ENCODE results near the gene MIB2.

The MIB2 gene

GRCh38 chr1:1598051-1598719, 17.1 kb upstream of the MIB2 start:
- DNase-seq (ENCODE audit: low read depth), result no peak

GRCh38 chr1:1598720-1599029, 16.6 kb upstream of the MIB2 start:
- no peak for DNase-seq (ENCODE audit: low read depth)

- DNase-seq (ENCODE audit: low read depth), result no peak
Measured at GRCh38 chr1:1599030-1599934, 16.0 kb upstream of the MIB2 start.

- DNase-seq (ENCODE audit: low read depth), result no peak
Measured at GRCh38 chr1:1599935-1600860, 15.1 kb upstream of the MIB2 start, which contains the start of gene FNDC10. Gene FNDC10 (minus strand): TSS chr1:1600135. CDS start chr1:1600015, 120 bp downstream.

- DNase-seq (ENCODE audit: low read depth), result no peak
Measured at GRCh38 chr1:1600861-1601563, 14.3 kb upstream of the MIB2 start.

GRCh38 chr1:1601564-1602303, 13.6 kb upstream of the MIB2 start:
- DNase-seq (ENCODE audit: low read depth), result no peak

GRCh38 chr1:1602304-1602967, 12.9 kb upstream of the MIB2 start:
- no peak for DNase-seq (ENCODE audit: low read depth)

GRCh38 chr1:1602968-1603506, 12.3 kb upstream of the MIB2 start:
- no peak for DNase-seq (ENCODE audit: low read depth)

GRCh38 chr1:1603671-1604373, 11.5 kb upstream of the MIB2 start:
- no peak for DNase-seq (ENCODE audit: low read depth)

GRCh38 chr1:1604374-1605033, 10.8 kb upstream of the MIB2 start:
- DNase-seq (ENCODE audit: low read depth), result no peak

GRCh38 chr1:1605034-1605591, 10.2 kb upstream of the MIB2 start:
- DNase-seq (ENCODE audit: low read depth), result no peak

- no peak for DNase-seq (ENCODE audit: low read depth)
Measured at GRCh38 chr1:1605724-1606123, 9.6 kb upstream of the MIB2 start.

- no peak for DNase-seq (ENCODE audit: low read depth)
Measured at GRCh38 chr1:1606232-1606631, 9.1 kb upstream of the MIB2 start.

GRCh38 chr1:1609822-1610485, 5.3 kb upstream of the MIB2 start:
- no peak for DNase-seq (ENCODE audit: low read depth)

- DNase-seq (ENCODE audit: low read depth), result no peak
Measured at GRCh38 chr1:1610796-1611195, 4.5 kb upstream of the MIB2 start.

- no peak for DNase-seq (ENCODE audit: low read depth)
Measured at GRCh38 chr1:1612104-1612400, 3.2 kb upstream of the MIB2 start.

- DNase-seq (ENCODE audit: low read depth), result no peak
Measured at GRCh38 chr1:1613509-1614082, 1.7 kb upstream of the MIB2 start.

All from non-pigmented ciliary epithelial cell (primary cell).